H1 (cell line): Measurements from ENCODE around the gene ANKRD29. TPM values are rescaled to one million over a fixed set of nuclear protein-coding genes. Genes with fewer than 3 reads are reported as not detected.

ENCODE experiments used
- CTCF ChIA-PET: fragments of 300-600 bp; sonication (Branson Sonifier 250); formaldehyde crosslinking; loops from one replicate; lab custom pipeline; 2021; ENCODE audit not compliant: partially characterized antibody; lab: Charles Lee
- POLR2A ChIA-PET: fragments of 300-600 bp; sonication (Branson Sonifier 250); formaldehyde crosslinking; loops from one replicate; lab custom pipeline; 2021; ENCODE audit warnings: inconsistent platforms; ENCODE audit not compliant: partially characterized antibody; lab: Charles Lee
- DNase-seq, 2 experiments: peaks; one replicate each; pipeline versions ENCODE4 v3.0.0 to v3.0.0-alpha.2; 2010 to 2022; ENCODE audit warnings: low spot score in 2 of 2, low read depth in 1 of 2, mixed read lengths in 1 of 2
- FAIRE-seq: peaks from 2 replicates; lab custom pipeline; 2011; peaks lifted over from hg19 to GRCh38; lab: Jason Lieb, UNC
- H2AFZ ChIP-seq: 2 replicates; pipeline ENCODE4 v1.8.1; 2012; ENCODE audit warnings: low read length, inconsistent platforms
- H2AK5ac ChIP-seq: 2 replicates; pipeline ENCODE4 v1.6.1; 2013; ENCODE audit warnings: low read depth, low read length
- H2BK120ac ChIP-seq: replicated peaks from 2 replicates; pipeline ENCODE3; 2013; ENCODE audit warnings: low read depth, low read length, inconsistent platforms
- H2BK12ac ChIP-seq: 2 replicates; pipeline ENCODE4 v1.6.1; 2013; ENCODE audit warnings: low read depth, low read length
- H2BK15ac ChIP-seq: 2 replicates; pipeline ENCODE4 v1.6.1; 2013; ENCODE audit warnings: low read length
- H2BK20ac ChIP-seq: 2 replicates; pipeline ENCODE4 v1.6.1; 2013; ENCODE audit warnings: low read length
- H2BK5ac ChIP-seq: 2 replicates; pipeline ENCODE4 v1.6.1; 2013; ENCODE audit warnings: low read depth, low read length
- H3K14ac ChIP-seq: 2 replicates; pipeline ENCODE4 v1.6.1; 2013; ENCODE audit warnings: inconsistent platforms; ENCODE audit not compliant: insufficient read length
- H3K18ac ChIP-seq: 2 replicates; pipeline ENCODE4 v1.6.1; 2013; ENCODE audit warnings: low read length; ENCODE audit errors: extremely low read depth
- H3K23ac ChIP-seq: 2 replicates; pipeline ENCODE4 v1.6.1; 2013; ENCODE audit warnings: inconsistent platforms; ENCODE audit not compliant: insufficient read length
- H3K23me2 ChIP-seq: 2 replicates; pipeline ENCODE4 v1.6.1; 2013; ENCODE audit warnings: low read depth, low read length
- H3K27ac ChIP-seq: 2 replicates; pipeline ENCODE4 v1.6.1; 2011; ENCODE audit warnings: low read depth, low read length, inconsistent platforms
- H3K27me3 ChIP-seq, 4 experiments: replicated peaks in 1 of 4; 1 replicate in 1 of 4; 2 replicates in 3 of 4; pipeline versions ENCODE4 v1.6.1 to v1.8.1; 2011 to 2013; ENCODE audit warnings: low read length in 3 of 4, mild to moderate bottlenecking in 3 of 4, inconsistent platforms in 2 of 4, mixed read lengths in 2 of 4, moderate library complexity in 1 of 4; ENCODE audit not compliant: control insufficient read depth in 3 of 4, insufficient read depth in 3 of 4; ENCODE audit errors: extremely low read depth in 1 of 4
- H3K36me3 ChIP-seq, 4 experiments: 2 replicates each; pipeline versions ENCODE4 v1.6.1 to v1.8.1; 2011 to 2013; ENCODE audit warnings: mild to moderate bottlenecking in 4 of 4, low read length in 3 of 4, moderate library complexity in 2 of 4, control low read depth in 1 of 4, inconsistent platforms in 1 of 4; ENCODE audit not compliant: insufficient read depth in 4 of 4, control insufficient read depth in 2 of 4
- H3K4ac ChIP-seq: replicated peaks from 2 replicates; pipeline ENCODE3; 2013; ENCODE audit warnings: low read length, low read depth, mixed read lengths, inconsistent platforms; ENCODE audit not compliant: insufficient read length
- H3K4me1 ChIP-seq, 4 experiments: replicated peaks in 1 of 4; 1 replicate in 1 of 4; 2 replicates in 3 of 4; pipeline versions ENCODE4 v1.6.1 to v1.8.1; 2011 to 2013; ENCODE audit warnings: low read length in 3 of 4, inconsistent platforms in 2 of 4, mixed read lengths in 1 of 4; ENCODE audit not compliant: insufficient read depth in 4 of 4, control insufficient read depth in 3 of 4
- H3K4me2 ChIP-seq, 2 experiments: 2 replicates each; pipeline versions ENCODE4 v1.6.1 to v1.8.1; 2011 to 2013; ENCODE audit warnings: low read depth in 2 of 2, low read length in 2 of 2, control low read depth in 1 of 2, inconsistent platforms in 1 of 2, mild to moderate bottlenecking in 1 of 2; ENCODE audit not compliant: insufficient read depth in 1 of 2
- H3K4me3 ChIP-seq, 4 experiments: fragments of 200-600, 300-600 bp in 1 of 4; sonication (generic), shearing (Covaris generic), sonication (Bioruptor Twin) in 1 of 4; 2 replicates each; pipeline versions ENCODE4 v1.5.1 to v1.8.1; 2011 to 2016; ENCODE audit warnings: low read length in 4 of 4, low read depth in 3 of 4, control low read depth in 2 of 4, inconsistent platforms in 2 of 4, mild to moderate bottlenecking in 2 of 4, mixed read lengths in 1 of 4, moderate library complexity in 1 of 4; ENCODE audit not compliant: insufficient read depth in 2 of 4; ENCODE audit errors: extremely low read depth in 1 of 4
- H3K56ac ChIP-seq: replicated peaks from 2 replicates; pipeline ENCODE3; 2013; ENCODE audit warnings: low read depth, mild to moderate bottlenecking, mixed read lengths, low read length, inconsistent platforms; ENCODE audit not compliant: insufficient read length
- H3K79me1 ChIP-seq: 2 replicates; pipeline ENCODE4 v1.6.1; 2013; ENCODE audit warnings: low read depth, low read length, control low read depth
- H3K79me2 ChIP-seq, 2 experiments: 2 replicates each; pipeline versions ENCODE4 v1.6.1 to v1.8.1; 2012 to 2013; ENCODE audit warnings: low read length in 2 of 2, mild to moderate bottlenecking in 2 of 2, inconsistent platforms in 1 of 2; ENCODE audit not compliant: insufficient read depth in 2 of 2, control insufficient read depth in 1 of 2
- H3K9ac ChIP-seq, 4 experiments: replicated peaks in 1 of 4; 1 replicate in 1 of 4; 2 replicates in 3 of 4; pipeline versions ENCODE4 v1.6.1 to v1.8.1; 2011 to 2013; ENCODE audit warnings: low read depth in 3 of 4, low read length in 3 of 4, control low read depth in 2 of 4, mild to moderate bottlenecking in 2 of 4, moderate library complexity in 2 of 4, inconsistent platforms in 1 of 4; ENCODE audit errors: extremely low read depth in 1 of 4
- H3K9me3 ChIP-seq, 2 experiments: 2 replicates each; pipeline versions ENCODE4 v1.6.1 to v1.8.1; 2012 to 2013; ENCODE audit warnings: mild to moderate bottlenecking in 2 of 2, moderate library complexity in 2 of 2, control low read depth in 1 of 2, inconsistent platforms in 1 of 2, low read depth in 1 of 2, low read length in 1 of 2, mixed read lengths in 1 of 2; ENCODE audit not compliant: insufficient read depth in 2 of 2
- H4K20me1 ChIP-seq, 2 experiments: replicated peaks in 1 of 2; 2 replicates each; pipeline versions ENCODE3 to v1.8.1; 2011 to 2013; ENCODE audit warnings: inconsistent platforms in 2 of 2, low read length in 2 of 2, mild to moderate bottlenecking in 1 of 2; ENCODE audit not compliant: insufficient read depth in 2 of 2, control insufficient read depth in 1 of 2
- H4K5ac ChIP-seq: 2 replicates; pipeline ENCODE4 v1.6.1; 2013; ENCODE audit warnings: low read length, low read depth, mixed read lengths, inconsistent platforms; ENCODE audit not compliant: insufficient read length
- H4K8ac ChIP-seq: 2 replicates; pipeline ENCODE4 v1.8.0; 2013; ENCODE audit warnings: mild to moderate bottlenecking, moderate library complexity, low read length, inconsistent platforms; ENCODE audit not compliant: insufficient read depth; ENCODE audit errors: extremely low read depth
- H4K91ac ChIP-seq: replicated peaks from 2 replicates; pipeline ENCODE3; 2013; ENCODE audit warnings: low read length, mixed read lengths, inconsistent platforms; ENCODE audit not compliant: insufficient read length
- CBX5 ChIP-seq: fragments of 300-800, 300-1000 bp; sonication (generic); IDR thresholded peaks from 2 replicates; pipeline ENCODE4 v1.7.1; 2016; ENCODE audit warnings: antibody characterized with exemption, low read length, low read depth
- KDM4A ChIP-seq: IDR thresholded peaks from one replicate; pipeline ENCODE4 v1.7.1; 2012; ENCODE audit warnings: low read depth, mild to moderate bottlenecking, moderate library complexity, low read length, inconsistent platforms; ENCODE audit not compliant: severe bottlenecking
- KDM5A ChIP-seq: fragments of 200-600 bp; IDR thresholded peaks from 2 replicates; pipeline ENCODE4 v1.7.1; 2012; ENCODE audit warnings: mild to moderate bottlenecking, low read length, inconsistent platforms, mixed read lengths
- POLR2AphosphoS5 ChIP-seq: IDR thresholded peaks from 2 replicates; pipeline ENCODE4 v1.6.1; 2011; ENCODE audit warnings: low read depth, low read length
- SIN3A ChIP-seq, 2 experiments: IDR thresholded peaks in 1 of 2; conservative IDR thresholded peaks in 1 of 2; 2 replicates each; pipeline ENCODE4 v1.6.1; 2011 to 2012; ENCODE audit warnings: low read length in 2 of 2, improper control_type of control experiment in 1 of 2, low read depth in 1 of 2, mild to moderate bottlenecking in 1 of 2
- TAF1 ChIP-seq: IDR thresholded peaks from 2 replicates; pipeline ENCODE4 v1.6.1; 2011; ENCODE audit warnings: mild to moderate bottlenecking, low read depth, low read length
- WGBS, 2 experiments: shearing (Covaris generic) in 1 of 2; methylation state at CpG; one replicate each; pipeline versions ENCODE4 v1.1.6 to v1.1.7; 2013 to 2015; ENCODE audit warnings: low lambda C conversion rate in 2 of 2, mixed read lengths in 2 of 2, inconsistent platforms in 1 of 2, low coverage in 1 of 2, missing lambda C conversion rate in 1 of 2; ENCODE audit not compliant: insufficient replicate concordance in 2 of 2, insufficient coverage in 1 of 2, insufficient read length in 1 of 2; ENCODE audit errors: extremely low coverage in 1 of 2, missing lambda C conversion rate in 1 of 2; 5-methylcytosine and 5-hydroxymethylcytosine counted together
- polyA plus RNA-seq, 7 experiments: library from polyadenylated mRNA; depleted of rRNA in 3 of 7; stranded (reverse) in 5 of 7; unstranded in 2 of 7; fragments of >200 nt in 5 of 7; fragments of 200-250 nt in 2 of 7; gene quantifications; 1 replicate in 5 of 7; 2 replicates in 1 of 7; 4 replicates in 1 of 7; pipeline versions ENCODE4 v1.2.1 to v1.2.3, GENCODE V29; 2011 to 2013; ENCODE audit warnings: missing spikeins in 2 of 7, mixed read lengths in 2 of 7
- total RNA-seq: library from RNA; stranded (reverse); fragmentation: NEBNext Ultra II Directional; extraction: Animal tissue kit (Norgen Biotek cat#: 25700); gene quantifications from 2 replicates; pipeline ENCODE4 v1.2.1, GENCODE V29; 2021

ANKRD29 gene
- total and polyA plus RNA-seq, 2 of the 8 experiments (the other 6 are each of a cell fraction or from before 2014, with no cell fraction given): 3.0 to 7.3 TPM

GRCh38 chr18:23585897-23586248 is 76.8 kb downstream of the ANKRD29 start:
- peak overlapping the region; percentile 8 for H3K56ac ChIP-seq
- peak overlapping the region; percentile 86 to 96 (median 90) for H3K4me3 ChIP-seq
- H3K36me3 ChIP-seq: no peaks in the 10 kb centered on the region
- peak overlapping the region; percentile 35 to 95 (median 86) for H3K9ac ChIP-seq
- DNase-seq (no peak), FAIRE-seq (no peak)
- peak overlapping the region; percentile 86 for H4K8ac ChIP-seq
- no peak for TF ChIP-seq KDM5A
- TF ChIP-seq TAF1: no peak
- no peak for TF ChIP-seq CBX5
- TF ChIP-seq SIN3A (conservative IDR thresholded peaks at IDR 0.05 in 1 of 2, IDR thresholded peaks at IDR 0.05 in 1 of 2; ENCODE audit: low read depth in 1 of 2, low read length in 2 of 2): no peak
- no peak for TF ChIP-seq POLR2AphosphoS5
- no peak for TF ChIP-seq KDM4A
- peak overlapping the region; percentile 89 for H3K14ac ChIP-seq
- peaks cover 9% of the 10 kb centered on the region for H3K23me2 ChIP-seq
- POLR2A ChIA-PET: interaction anchor here (0.8 to 1.5 kb wide), 3 partner anchors 11 to 480 kb away, joined by 3 to 4 read pairs (median 3); no protein-coding TSS in a partner anchor
- H2AK5ac ChIP-seq: no peak overlapping the region
- H3K27ac ChIP-seq: peak overlapping the region; percentile 95; the same call in 1 of the 2 replicates
- H3K23ac ChIP-seq: no peak overlapping the region
- no peak overlapping the region for H2BK20ac ChIP-seq
- CTCF ChIA-PET: interaction anchor here (0.7 to 1.9 kb wide), 7 partner anchors 10 to 336 kb away, joined by 3 to 5 read pairs (median 3); no protein-coding TSS in a partner anchor
- H3K4ac ChIP-seq: no peak overlapping the region
- peaks cover 0 to 3% (median 1%) of the 10 kb centered on the region in 4 experiments; a peak in 3 of 7 replicates for H3K4me1 ChIP-seq
- H4K5ac ChIP-seq: peak overlapping the region; percentile 79
- H2BK12ac ChIP-seq: peak overlapping the region; percentile 68; the same call in 1 of the 2 replicates
- H3K18ac ChIP-seq: peak overlapping the region; percentile 87
- peaks cover 12% of the 10 kb centered on the region for H3K79me1 ChIP-seq
- WGBS, 2 experiments: 2% methylated on average over 14 of the region's 14 CpGs; no CpG with 5 or more reads in 1 of the 2 experiments
- H2BK5ac ChIP-seq: peak overlapping the region; percentile 91; the same call in 1 of the 2 replicates
- H2BK120ac ChIP-seq: no peak overlapping the region
- H4K20me1 ChIP-seq: no peaks in the 10 kb centered on the region
- no peak overlapping the region for H2AFZ ChIP-seq
- H2BK15ac ChIP-seq: no peak overlapping the region; the same call in 1 of the 2 replicates
- peaks cover 0 to 2% (median 0%) of the 10 kb centered on the region in 4 experiments; a peak in 1 of 7 replicates for H3K27me3 ChIP-seq
- H4K91ac ChIP-seq: no peak overlapping the region
- H3K9me3 ChIP-seq: no peaks in the 10 kb centered on the region
- peak overlapping the region; percentile 75 to 97 for H3K4me2 ChIP-seq
- H3K79me2 ChIP-seq: peaks cover 0 to 45% of the 10 kb centered on the region in 2 experiments; a peak in 2 of 4 replicates
